H1 (cell line): ENCODE results near the gene KIR2DL3. TPM values are rescaled to one million over a fixed set of nuclear protein-coding genes. Genes with fewer than 3 reads are reported as not detected.

Experiments
- CTCF ChIA-PET: fragments of 300-600 bp; sonication (Branson Sonifier 250); formaldehyde crosslinking; loops from one replicate; lab custom pipeline; 2021; ENCODE audit not compliant: partially characterized antibody; lab: Charles Lee
- POLR2A ChIA-PET: fragments of 300-600 bp; sonication (Branson Sonifier 250); formaldehyde crosslinking; loops from one replicate; lab custom pipeline; 2021; ENCODE audit warnings: inconsistent platforms; ENCODE audit not compliant: partially characterized antibody; lab: Charles Lee
- DNase-seq, 2 experiments: peaks; one replicate each; pipeline versions ENCODE4 v3.0.0 to v3.0.0-alpha.2; 2010 to 2022; ENCODE audit warnings: low spot score in 2 of 2, low read depth in 1 of 2, mixed read lengths in 1 of 2
- FAIRE-seq: peaks from 2 replicates; lab custom pipeline; 2011; peaks lifted over from hg19 to GRCh38; lab: Jason Lieb, UNC
- H2AFZ ChIP-seq: 2 replicates; pipeline ENCODE4 v1.8.1; 2012; ENCODE audit warnings: low read length, inconsistent platforms
- H2AK5ac ChIP-seq: 2 replicates; pipeline ENCODE4 v1.6.1; 2013; ENCODE audit warnings: low read depth, low read length
- H2BK120ac ChIP-seq: replicated peaks from 2 replicates; pipeline ENCODE3; 2013; ENCODE audit warnings: low read depth, low read length, inconsistent platforms
- H2BK12ac ChIP-seq: 2 replicates; pipeline ENCODE4 v1.6.1; 2013; ENCODE audit warnings: low read depth, low read length
- H2BK15ac ChIP-seq: 2 replicates; pipeline ENCODE4 v1.6.1; 2013; ENCODE audit warnings: low read length
- H2BK20ac ChIP-seq: 2 replicates; pipeline ENCODE4 v1.6.1; 2013; ENCODE audit warnings: low read length
- H2BK5ac ChIP-seq: 2 replicates; pipeline ENCODE4 v1.6.1; 2013; ENCODE audit warnings: low read depth, low read length
- H3K14ac ChIP-seq: 2 replicates; pipeline ENCODE4 v1.6.1; 2013; ENCODE audit warnings: inconsistent platforms; ENCODE audit not compliant: insufficient read length
- H3K18ac ChIP-seq: 2 replicates; pipeline ENCODE4 v1.6.1; 2013; ENCODE audit warnings: low read length; ENCODE audit errors: extremely low read depth
- H3K23ac ChIP-seq: 2 replicates; pipeline ENCODE4 v1.6.1; 2013; ENCODE audit warnings: inconsistent platforms; ENCODE audit not compliant: insufficient read length
- H3K23me2 ChIP-seq: 2 replicates; pipeline ENCODE4 v1.6.1; 2013; ENCODE audit warnings: low read depth, low read length
- H3K27ac ChIP-seq: 2 replicates; pipeline ENCODE4 v1.6.1; 2011; ENCODE audit warnings: low read depth, low read length, inconsistent platforms
- H3K27me3 ChIP-seq, 4 experiments: replicated peaks in 1 of 4; 1 replicate in 1 of 4; 2 replicates in 3 of 4; pipeline versions ENCODE4 v1.6.1 to v1.8.1; 2011 to 2013; ENCODE audit warnings: low read length in 3 of 4, mild to moderate bottlenecking in 3 of 4, inconsistent platforms in 2 of 4, mixed read lengths in 2 of 4, moderate library complexity in 1 of 4; ENCODE audit not compliant: control insufficient read depth in 3 of 4, insufficient read depth in 3 of 4; ENCODE audit errors: extremely low read depth in 1 of 4
- H3K36me3 ChIP-seq, 4 experiments: 2 replicates each; pipeline versions ENCODE4 v1.6.1 to v1.8.1; 2011 to 2013; ENCODE audit warnings: mild to moderate bottlenecking in 4 of 4, low read length in 3 of 4, moderate library complexity in 2 of 4, control low read depth in 1 of 4, inconsistent platforms in 1 of 4; ENCODE audit not compliant: insufficient read depth in 4 of 4, control insufficient read depth in 2 of 4
- H3K4ac ChIP-seq: replicated peaks from 2 replicates; pipeline ENCODE3; 2013; ENCODE audit warnings: low read length, low read depth, mixed read lengths, inconsistent platforms; ENCODE audit not compliant: insufficient read length
- H3K4me1 ChIP-seq, 4 experiments: replicated peaks in 1 of 4; 1 replicate in 1 of 4; 2 replicates in 3 of 4; pipeline versions ENCODE4 v1.6.1 to v1.8.1; 2011 to 2013; ENCODE audit warnings: low read length in 3 of 4, inconsistent platforms in 2 of 4, mixed read lengths in 1 of 4; ENCODE audit not compliant: insufficient read depth in 4 of 4, control insufficient read depth in 3 of 4
- H3K4me2 ChIP-seq, 2 experiments: 2 replicates each; pipeline versions ENCODE4 v1.6.1 to v1.8.1; 2011 to 2013; ENCODE audit warnings: low read depth in 2 of 2, low read length in 2 of 2, control low read depth in 1 of 2, inconsistent platforms in 1 of 2, mild to moderate bottlenecking in 1 of 2; ENCODE audit not compliant: insufficient read depth in 1 of 2
- H3K4me3 ChIP-seq, 4 experiments: fragments of 200-600, 300-600 bp in 1 of 4; sonication (generic), shearing (Covaris generic), sonication (Bioruptor Twin) in 1 of 4; 2 replicates each; pipeline versions ENCODE4 v1.5.1 to v1.8.1; 2011 to 2016; ENCODE audit warnings: low read length in 4 of 4, low read depth in 3 of 4, control low read depth in 2 of 4, inconsistent platforms in 2 of 4, mild to moderate bottlenecking in 2 of 4, mixed read lengths in 1 of 4, moderate library complexity in 1 of 4; ENCODE audit not compliant: insufficient read depth in 2 of 4; ENCODE audit errors: extremely low read depth in 1 of 4
- H3K56ac ChIP-seq: replicated peaks from 2 replicates; pipeline ENCODE3; 2013; ENCODE audit warnings: low read depth, mild to moderate bottlenecking, mixed read lengths, low read length, inconsistent platforms; ENCODE audit not compliant: insufficient read length
- H3K79me1 ChIP-seq: 2 replicates; pipeline ENCODE4 v1.6.1; 2013; ENCODE audit warnings: low read depth, low read length, control low read depth
- H3K79me2 ChIP-seq, 2 experiments: 2 replicates each; pipeline versions ENCODE4 v1.6.1 to v1.8.1; 2012 to 2013; ENCODE audit warnings: low read length in 2 of 2, mild to moderate bottlenecking in 2 of 2, inconsistent platforms in 1 of 2; ENCODE audit not compliant: insufficient read depth in 2 of 2, control insufficient read depth in 1 of 2
- H3K9ac ChIP-seq, 4 experiments: replicated peaks in 1 of 4; 1 replicate in 1 of 4; 2 replicates in 3 of 4; pipeline versions ENCODE4 v1.6.1 to v1.8.1; 2011 to 2013; ENCODE audit warnings: low read depth in 3 of 4, low read length in 3 of 4, control low read depth in 2 of 4, mild to moderate bottlenecking in 2 of 4, moderate library complexity in 2 of 4, inconsistent platforms in 1 of 4; ENCODE audit errors: extremely low read depth in 1 of 4
- H3K9me3 ChIP-seq, 2 experiments: 2 replicates each; pipeline versions ENCODE4 v1.6.1 to v1.8.1; 2012 to 2013; ENCODE audit warnings: mild to moderate bottlenecking in 2 of 2, moderate library complexity in 2 of 2, control low read depth in 1 of 2, inconsistent platforms in 1 of 2, low read depth in 1 of 2, low read length in 1 of 2, mixed read lengths in 1 of 2; ENCODE audit not compliant: insufficient read depth in 2 of 2
- H4K20me1 ChIP-seq, 2 experiments: replicated peaks in 1 of 2; 2 replicates each; pipeline versions ENCODE3 to v1.8.1; 2011 to 2013; ENCODE audit warnings: inconsistent platforms in 2 of 2, low read length in 2 of 2, mild to moderate bottlenecking in 1 of 2; ENCODE audit not compliant: insufficient read depth in 2 of 2, control insufficient read depth in 1 of 2
- H4K5ac ChIP-seq: 2 replicates; pipeline ENCODE4 v1.6.1; 2013; ENCODE audit warnings: low read length, low read depth, mixed read lengths, inconsistent platforms; ENCODE audit not compliant: insufficient read length
- H4K8ac ChIP-seq: 2 replicates; pipeline ENCODE4 v1.8.0; 2013; ENCODE audit warnings: mild to moderate bottlenecking, moderate library complexity, low read length, inconsistent platforms; ENCODE audit not compliant: insufficient read depth; ENCODE audit errors: extremely low read depth
- H4K91ac ChIP-seq: replicated peaks from 2 replicates; pipeline ENCODE3; 2013; ENCODE audit warnings: low read length, mixed read lengths, inconsistent platforms; ENCODE audit not compliant: insufficient read length
- RNF2 ChIP-seq: fragments of 200-900, 300-1000 bp; sonication (generic); IDR thresholded peaks from 2 replicates; pipeline ENCODE4 v1.7.1; 2016; ENCODE audit warnings: borderline replicate concordance, low read depth, mild to moderate bottlenecking, antibody characterized with exemption, low read length; ENCODE audit not compliant: poor library complexity, severe bottlenecking; ENCODE audit errors: missing control alignments
- WGBS, 2 experiments: shearing (Covaris generic) in 1 of 2; methylation state at CpG; one replicate each; pipeline versions ENCODE4 v1.1.6 to v1.1.7; 2013 to 2015; ENCODE audit warnings: low lambda C conversion rate in 2 of 2, mixed read lengths in 2 of 2, inconsistent platforms in 1 of 2, low coverage in 1 of 2, missing lambda C conversion rate in 1 of 2; ENCODE audit not compliant: insufficient replicate concordance in 2 of 2, insufficient coverage in 1 of 2, insufficient read length in 1 of 2; ENCODE audit errors: extremely low coverage in 1 of 2, missing lambda C conversion rate in 1 of 2; 5-methylcytosine and 5-hydroxymethylcytosine counted together
- polyA plus RNA-seq, 7 experiments: library from polyadenylated mRNA; depleted of rRNA in 3 of 7; stranded (reverse) in 5 of 7; unstranded in 2 of 7; fragments of >200 nt in 5 of 7; fragments of 200-250 nt in 2 of 7; gene quantifications; 1 replicate in 5 of 7; 2 replicates in 1 of 7; 4 replicates in 1 of 7; pipeline versions ENCODE4 v1.2.1 to v1.2.3, GENCODE V29; 2011 to 2013; ENCODE audit warnings: missing spikeins in 2 of 7, mixed read lengths in 2 of 7
- total RNA-seq: library from RNA; stranded (reverse); fragmentation: NEBNext Ultra II Directional; extraction: Animal tissue kit (Norgen Biotek cat#: 25700); gene quantifications from 2 replicates; pipeline ENCODE4 v1.2.1, GENCODE V29; 2021
- TF ChIP-seq, protein P1 (sequence below), 3 experiments: IDR thresholded peaks; 1 replicate in 2 of 3; 2 replicates in 1 of 3; pipeline versions ENCODE4 v1.5.1 to v1.6.1; 2011; ENCODE audit warnings: low read length in 3 of 3, mild to moderate bottlenecking in 3 of 3, inconsistent platforms in 2 of 3, low read depth in 1 of 3, moderate library complexity in 1 of 3; ENCODE audit not compliant: insufficient read depth in 1 of 3; ENCODE audit errors: control extremely low read depth in 1 of 3

Gene KIR2DL3
- total and polyA plus RNA-seq, 2 of the 8 experiments (the other 6 are each of a cell fraction or from before 2014, with no cell fraction given): not detected

DNA sequence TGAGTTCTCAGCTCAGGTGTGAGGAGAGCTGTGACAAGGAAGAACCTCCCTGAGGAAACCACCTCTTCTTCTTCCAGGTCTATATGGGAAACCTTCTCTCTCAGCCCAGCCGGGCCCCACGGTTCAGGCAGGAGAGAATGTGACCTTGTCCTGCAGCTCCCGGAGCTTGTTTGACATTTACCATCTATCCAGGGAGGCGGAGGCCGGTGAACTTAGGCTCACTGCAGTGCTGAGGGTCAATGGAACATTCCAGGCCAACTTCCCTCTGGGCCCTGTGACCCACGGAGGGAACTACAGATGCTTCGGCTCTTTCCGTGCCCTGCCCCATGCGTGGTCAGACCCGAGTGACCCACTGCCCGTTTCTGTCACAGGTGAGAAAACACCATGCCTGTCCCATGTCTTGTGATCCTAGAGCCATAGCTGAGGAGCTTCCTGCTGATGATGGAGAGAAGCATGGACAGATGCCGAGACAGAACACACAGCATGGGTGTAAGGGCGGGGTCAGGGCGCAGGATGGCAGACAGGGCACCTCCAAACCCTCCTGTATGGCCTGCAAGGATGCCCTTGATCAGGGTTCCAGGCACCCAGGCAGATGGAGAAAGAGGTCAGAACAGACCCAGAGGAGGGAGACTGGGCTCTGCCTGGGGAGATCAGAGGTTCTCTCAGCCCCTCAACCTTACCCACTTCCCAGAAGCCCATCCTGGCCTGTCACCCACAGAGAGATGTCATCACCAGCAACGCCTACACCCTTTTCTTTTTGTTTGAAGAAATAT is 8.7 kb upstream of the KIR2DL3 start:
- H3K4me3 ChIP-seq: no peak overlapping the region
- 69% methylated on average over 15 of the region's 15 CpGs; no CpG with 5 or more reads in 1 of the 2 experiments for WGBS, 2 experiments
- H3K4me1 ChIP-seq: no peaks in the 10 kb centered on the region
- H2BK20ac ChIP-seq: no peak overlapping the region
- no peaks in the 10 kb centered on the region for H3K79me2 ChIP-seq
- no peak overlapping the region for H2BK15ac ChIP-seq
- no peak overlapping the region for H3K23ac ChIP-seq
- no peak overlapping the region for H2AK5ac ChIP-seq
- CTCF ChIA-PET: interaction anchor here (0.7 kb wide), 1 partner anchor 249 kb away, joined by 3 read pairs; no protein-coding TSS in a partner anchor
- peaks cover 0 to 4% (median 0%) of the 10 kb centered on the region in 4 experiments; a peak in 1 of 8 replicates for H3K36me3 ChIP-seq
- H2BK12ac ChIP-seq: no peak overlapping the region
- H3K23me2 ChIP-seq: no peaks in the 10 kb centered on the region
- no peak overlapping the region for H4K91ac ChIP-seq
- no peaks in the 10 kb centered on the region for H3K79me1 ChIP-seq
- POLR2A ChIA-PET: no interaction called here
- no peak overlapping the region for H2AFZ ChIP-seq
- H3K27me3 ChIP-seq: no peaks in the 10 kb centered on the region
- DNase-seq: no peak
- H2BK5ac ChIP-seq: no peak overlapping the region
- H3K14ac ChIP-seq: no peak overlapping the region
- H3K4me2 ChIP-seq: no peak overlapping the region
- H3K9ac ChIP-seq: no peak overlapping the region
- no peak overlapping the region for H4K8ac ChIP-seq
- H3K4ac ChIP-seq: no peak overlapping the region
- no peak overlapping the region for H3K27ac ChIP-seq
- H3K56ac ChIP-seq: no peak overlapping the region
- H3K9me3 ChIP-seq: peaks cover 68 to 91% of the 10 kb centered on the region in 2 experiments
- H2BK120ac ChIP-seq: no peak overlapping the region
- no peak overlapping the region for H3K18ac ChIP-seq
- no peaks in the 10 kb centered on the region for H4K20me1 ChIP-seq
- FAIRE-seq: no peak
- no peak overlapping the region for H4K5ac ChIP-seq
- TF ChIP-seq RNF2: no peak
- TF ChIP-seq, protein P1, sequence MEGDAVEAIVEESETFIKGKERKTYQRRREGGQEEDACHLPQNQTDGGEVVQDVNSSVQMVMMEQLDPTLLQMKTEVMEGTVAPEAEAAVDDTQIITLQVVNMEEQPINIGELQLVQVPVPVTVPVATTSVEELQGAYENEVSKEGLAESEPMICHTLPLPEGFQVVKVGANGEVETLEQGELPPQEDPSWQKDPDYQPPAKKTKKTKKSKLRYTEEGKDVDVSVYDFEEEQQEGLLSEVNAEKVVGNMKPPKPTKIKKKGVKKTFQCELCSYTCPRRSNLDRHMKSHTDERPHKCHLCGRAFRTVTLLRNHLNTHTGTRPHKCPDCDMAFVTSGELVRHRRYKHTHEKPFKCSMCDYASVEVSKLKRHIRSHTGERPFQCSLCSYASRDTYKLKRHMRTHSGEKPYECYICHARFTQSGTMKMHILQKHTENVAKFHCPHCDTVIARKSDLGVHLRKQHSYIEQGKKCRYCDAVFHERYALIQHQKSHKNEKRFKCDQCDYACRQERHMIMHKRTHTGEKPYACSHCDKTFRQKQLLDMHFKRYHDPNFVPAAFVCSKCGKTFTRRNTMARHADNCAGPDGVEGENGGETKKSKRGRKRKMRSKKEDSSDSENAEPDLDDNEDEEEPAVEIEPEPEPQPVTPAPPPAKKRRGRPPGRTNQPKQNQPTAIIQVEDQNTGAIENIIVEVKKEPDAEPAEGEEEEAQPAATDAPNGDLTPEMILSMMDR (IDR thresholded peaks at IDR 0.05; ENCODE audit: control extremely low read depth in 1 of 3, insufficient read depth in 1 of 3, low read depth in 1 of 3, low read length in 3 of 3): no peak
